ENCODE measurements around the gene STRBP. TPM values are rescaled to one million over a fixed set of nuclear protein-coding genes. Genes with fewer than 3 reads are reported as not detected.
"Not testable (repeated sequence)": the region's sequence is repeated elsewhere in the genome, so short reads cannot be mapped to it uniquely, and the experiment has no call there.

Gene STRBP
- total RNA-seq, 1 experiment from 2014 or later = 74.0 TPM

- H3K23ac ChIP-seq (ENCODE audit: insufficient read length, low read depth, low read length) = no peak overlapping the region
Observed at GRCh38 chr9:123201083-123201482, 67.3 kb downstream of the STRBP start.

GRCh38 chr9:123200469-123200868 is 67.9 kb downstream of the STRBP start:
- H3K56ac ChIP-seq (ENCODE audit: insufficient read length, low read depth, low read length); H3K4me1 ChIP-seq (ENCODE audit: insufficient read depth, low read length); H3K9me3 ChIP-seq (ENCODE audit: control insufficient read depth, low read depth, low read length); H3K4me2 ChIP-seq (ENCODE audit: insufficient read depth, insufficient read length, low read length); H2BK12ac ChIP-seq (ENCODE audit: insufficient read length, low read depth, low read length); H2AFZ ChIP-seq (ENCODE audit: low read length); H2AK5ac ChIP-seq (ENCODE audit: insufficient read length, low read length); DNase-seq; H2BK120ac ChIP-seq (ENCODE audit: low read depth, low read length, poor library complexity, severe bottlenecking); H2BK20ac ChIP-seq (ENCODE audit: low read depth, low read length, poor library complexity, severe bottlenecking); H3K4me3 Mint-ChIP-seq; H4K8ac ChIP-seq (replicated peaks; ENCODE audit: insufficient read length, low read depth, low read length); H3K4me1 Mint-ChIP-seq; H3K4ac ChIP-seq (ENCODE audit: low read depth, low read length); H3K27me3 ChIP-seq (ENCODE audit: insufficient read depth, low read length); H3K14ac ChIP-seq (ENCODE audit: insufficient read depth, low read length); H2BK5ac ChIP-seq (ENCODE audit: insufficient read length, low read length); H4K5ac ChIP-seq (ENCODE audit: insufficient read length, low read depth, low read length); H4K20me1 ChIP-seq (ENCODE audit: control insufficient read depth, insufficient read depth, insufficient read length); H4K91ac ChIP-seq (ENCODE audit: insufficient read length, low read depth, low read length); H3K23ac ChIP-seq (ENCODE audit: insufficient read length, low read depth, low read length); H3K27ac ChIP-seq (ENCODE audit: insufficient read length, low read depth, low read length); H3K27me3 Mint-ChIP-seq (ENCODE audit: low read depth); H3K18ac ChIP-seq (ENCODE audit: insufficient read length, low read depth, low read length); H3K9me3 Mint-ChIP-seq; H3K9ac ChIP-seq (ENCODE audit: extremely low read depth, insufficient read length, low read length); H2BK15ac ChIP-seq (ENCODE audit: low read depth, low read length); H3K27ac Mint-ChIP-seq; H3K79me2 ChIP-seq (ENCODE audit: insufficient read depth, low read length); H3K23me2 ChIP-seq (ENCODE audit: insufficient read length, low read depth, low read length, poor library complexity, severe bottlenecking); H3K79me1 ChIP-seq (ENCODE audit: insufficient read depth, low read depth, low read length, poor library complexity, severe bottlenecking); H3T11ph ChIP-seq (ENCODE audit: low read length): not testable (repeated sequence)
- WGBS (ENCODE audit: extremely low coverage, insufficient read length, low lambda C conversion rate) = no CpG with 5 or more reads among the region's 13 CpGs
- peaks cover 0 to 14% (median 3%) of the 10 kb centered on the region in 3 experiments; a peak in 5 of 7 replicates for H3K36me3 Mint-ChIP-seq (ENCODE audit: insufficient read depth in 1 of 3, low read depth in 3 of 3)

More at GRCh38 chr9:123201083-123201482, 67.3 kb downstream of the STRBP start:
- Mint-ChIP-seq H3K4me3 (no peak overlapping the region), H3K27ac (peak overlapping the region in 1 of 3 experiments; percentile 32; a peak in 1 of 7 replicates), H3K4me1 (peaks cover 5% of the 10 kb centered on the region in 2 experiments; a peak in 2 of 4 replicates), H3K36me3 (ENCODE audit: insufficient read depth in 1 of 3, low read depth in 3 of 3) (peaks cover 0 to 14% (median 3%) of the 10 kb centered on the region in 3 experiments; a peak in 5 of 7 replicates), H3K27me3 (ENCODE audit: low read depth) (no peaks in the 10 kb centered on the region; the same call in 1 of the 2 replicates), H3K9me3 (peaks cover 0 to 6% of the 10 kb centered on the region in 2 experiments; a peak in 2 of 5 replicates)
- Histone ChIP-seq H2BK120ac (ENCODE audit: low read depth, low read length, poor library complexity, severe bottlenecking) (no peak overlapping the region), H3K79me2 (ENCODE audit: insufficient read depth, low read length) (no peaks in the 10 kb centered on the region), H3K9ac (ENCODE audit: extremely low read depth, insufficient read length, low read length) (no peak overlapping the region), H3T11ph (ENCODE audit: low read length) (no peak overlapping the region), H3K79me1 (ENCODE audit: insufficient read depth, low read depth, low read length, poor library complexity, severe bottlenecking) (no peaks in the 10 kb centered on the region), H3K27me3 (ENCODE audit: insufficient read depth, low read length) (no peaks in the 10 kb centered on the region), H3K56ac (ENCODE audit: insufficient read length, low read depth, low read length) (no peak overlapping the region), H2AK5ac (ENCODE audit: insufficient read length, low read length) (no peak overlapping the region), H3K4me1 (ENCODE audit: insufficient read depth, low read length) (no peaks in the 10 kb centered on the region), H4K91ac (ENCODE audit: insufficient read length, low read depth, low read length) (no peak overlapping the region), H2BK15ac (ENCODE audit: low read depth, low read length) (no peak overlapping the region), H3K14ac (ENCODE audit: insufficient read depth, low read length) (no peak overlapping the region), H3K4me2 (ENCODE audit: insufficient read depth, insufficient read length, low read length) (no peak overlapping the region), H3K18ac (ENCODE audit: insufficient read length, low read depth, low read length) (no peak overlapping the region), H2AFZ (ENCODE audit: low read length) (no peak overlapping the region), H2BK12ac (ENCODE audit: insufficient read length, low read depth, low read length) (no peak overlapping the region), H2BK5ac (ENCODE audit: insufficient read length, low read length) (no peak overlapping the region), H4K8ac (replicated peaks; ENCODE audit: insufficient read length, low read depth, low read length) (no peak overlapping the region), H2BK20ac (ENCODE audit: low read depth, low read length, poor library complexity, severe bottlenecking) (no peak overlapping the region), H4K20me1 (ENCODE audit: control insufficient read depth, insufficient read depth, insufficient read length) (no peaks in the 10 kb centered on the region), H3K27ac (ENCODE audit: insufficient read length, low read depth, low read length) (no peak overlapping the region), H3K9me3 (ENCODE audit: control insufficient read depth, low read depth, low read length) (no peaks in the 10 kb centered on the region), H4K5ac (ENCODE audit: insufficient read length, low read depth, low read length) (no peak overlapping the region), H3K4ac (ENCODE audit: low read depth, low read length) (no peak overlapping the region), H3K23me2 (ENCODE audit: insufficient read length, low read depth, low read length, poor library complexity, severe bottlenecking) (no peaks in the 10 kb centered on the region)
- no CpG with 5 or more reads among the region's 2 CpGs for WGBS (ENCODE audit: extremely low coverage, insufficient read length, low lambda C conversion rate)
- no peak for TF ChIP-seq CTCF (conservative IDR thresholded peaks at IDR 0.05)
- no peak for DNase-seq
